ENCODE data around the gene HDGF.

- TF ChIP-seq POLR2A (IDR thresholded peaks at IDR 0.05) (no peak), CTCF (IDR thresholded peaks at IDR 0.05) (no peak)
Observed at GRCh38 chr1:156703336-156703735, 48.1 kb downstream of the HDGF start.
